Activated CD8-positive, alpha-beta memory T cell treated with anti-CD3 and anti-CD28 coated beads, Interleukin-2, amount 10 ng/mL, durations not matched to agents 7 days and 5 days (primary cell): ENCODE measurements around the gene MED6. TPM values are rescaled to one million over a fixed set of nuclear protein-coding genes. Genes with fewer than 3 reads are reported as not detected.

ENCODE experiments used
- ATAC-seq: fragments of 150-1000 bp; cut with Tn5 transposase; one replicate; pipeline ENCODE4 v1.10.0; 2021; ENCODE audit warnings: moderate library complexity
- CTCF ChIA-PET: fragments of 350-600 bp; sonication (Branson Sonifier 250); formaldehyde crosslinking; loops from one replicate; lab custom pipeline; 2021; ENCODE audit warnings: antibody characterized with exemption; lab: Charles Lee
- DNase-seq: peaks from one replicate; pipeline ENCODE4 v3.0.0-alpha.2; 2020
- H3K27ac Mint-ChIP-seq: one replicate; pipeline ENCODE4 v1.8.0; 2021; ENCODE audit warnings: mild to moderate bottlenecking, mixed read lengths
- H3K27me3 Mint-ChIP-seq: one replicate; pipeline ENCODE4 v1.8.0; 2021; ENCODE audit warnings: mixed read lengths
- H3K36me3 Mint-ChIP-seq: one replicate; pipeline ENCODE4 v1.8.0; 2021; ENCODE audit warnings: mild to moderate bottlenecking, mixed read lengths
- H3K4me1 Mint-ChIP-seq: one replicate; pipeline ENCODE4 v1.8.0; 2021; ENCODE audit warnings: mixed read lengths
- H3K4me3 Mint-ChIP-seq: one replicate; pipeline ENCODE4 v1.8.0; 2021; ENCODE audit warnings: mild to moderate bottlenecking, moderate library complexity, mixed read lengths
- H3K9me3 Mint-ChIP-seq: one replicate; pipeline ENCODE4 v1.8.0; 2022; ENCODE audit warnings: low read depth, mixed read lengths
- total RNA-seq, 2 experiments: library from RNA; stranded (reverse); gene quantifications; one replicate each; pipeline ENCODE4 v1.2.3, GENCODE V29; 2021

MED6 gene
- total RNA-seq, 2 experiments from 2014 or later, result 42.7 to 51.8 TPM

GRCh38 chr14:70631948-70632347, 31.5 kb upstream of the MED6 start:
- ATAC-seq, result no peak
- H3K4me1 Mint-ChIP-seq, result no peaks in the 10 kb centered on the region
- H3K9me3 Mint-ChIP-seq, result peaks cover 5% of the 10 kb centered on the region
- CTCF ChIA-PET, result interaction anchor here (1.0 kb wide), 1 partner anchor 185 kb away, joined by 3 read pairs; no protein-coding TSS in a partner anchor
- H3K4me3 Mint-ChIP-seq, result no peak overlapping the region
- no peaks in the 10 kb centered on the region for H3K27me3 Mint-ChIP-seq
- peaks cover 6% of the 10 kb centered on the region for H3K36me3 Mint-ChIP-seq
- DNase-seq, result no peak
- H3K27ac Mint-ChIP-seq, result no peak overlapping the region

GRCh38 chr14:70624972-70625371, 24.5 kb upstream of the MED6 start:
- H3K4me1 Mint-ChIP-seq, result no peaks in the 10 kb centered on the region
- CTCF ChIA-PET, result interaction anchor here (7.9 kb wide), 1 partner anchor 90 kb away, joined by 44 read pairs; no protein-coding TSS in a partner anchor
- H3K9me3 Mint-ChIP-seq, result peaks cover 8% of the 10 kb centered on the region
- H3K27me3 Mint-ChIP-seq, result peaks cover 3% of the 10 kb centered on the region
- no peak overlapping the region for H3K4me3 Mint-ChIP-seq
- H3K36me3 Mint-ChIP-seq, result peaks cover 8% of the 10 kb centered on the region
- H3K27ac Mint-ChIP-seq, result no peak overlapping the region
- no peak for ATAC-seq
- DNase-seq, result no peak

- peaks cover 6% of the 10 kb centered on the region for H3K9me3 Mint-ChIP-seq
- CTCF ChIA-PET, result interaction anchor here (0.9 to 7.9 kb wide), 8 partner anchors 17 to 195 kb away, joined by 3 to 44 read pairs (median 5); partner anchors contain the start of gene TTC9
- no peaks in the 10 kb centered on the region for H3K4me1 Mint-ChIP-seq
- DNase-seq (peak; percentile 62), ATAC-seq (peak; percentile 84)
- H3K27me3 Mint-ChIP-seq, result peaks cover 8% of the 10 kb centered on the region
- no peak overlapping the region for H3K27ac Mint-ChIP-seq
- no peak overlapping the region for H3K4me3 Mint-ChIP-seq
- H3K36me3 Mint-ChIP-seq, result peaks cover 6% of the 10 kb centered on the region
Observed at GRCh38 chr14:70622111-70622712, 21.8 kb upstream of the MED6 start.

GRCh38 chr14:70619708-70620107, 19.3 kb upstream of the MED6 start:
- H3K9me3 Mint-ChIP-seq, result no peaks in the 10 kb centered on the region
- peaks cover 8% of the 10 kb centered on the region for H3K27me3 Mint-ChIP-seq
- no peaks in the 10 kb centered on the region for H3K36me3 Mint-ChIP-seq
- no peak overlapping the region for H3K27ac Mint-ChIP-seq
- ATAC-seq (no peak), DNase-seq (no peak)
- CTCF ChIA-PET, result interaction anchor here (3.0 to 7.9 kb wide), 2 partner anchors 95 to 198 kb away, joined by 11 to 44 read pairs; no protein-coding TSS in a partner anchor
- no peak overlapping the region for H3K4me3 Mint-ChIP-seq
- H3K4me1 Mint-ChIP-seq, result no peaks in the 10 kb centered on the region

- CTCF ChIA-PET, result interaction anchor here (1.3 kb wide), 1 partner anchor 200 kb away, joined by 3 read pairs; no protein-coding TSS in a partner anchor
- ATAC-seq (no peak), DNase-seq (no peak)
- Mint-ChIP-seq H3K4me3 (no peak overlapping the region), H3K27me3 (peaks cover 8% of the 10 kb centered on the region), H3K36me3 (no peaks in the 10 kb centered on the region), H3K9me3 (no peaks in the 10 kb centered on the region), H3K27ac (no peak overlapping the region), H3K4me1 (no peaks in the 10 kb centered on the region)
Observed at GRCh38 chr14:70618314-70618713, 17.9 kb upstream of the MED6 start.

- DNase-seq, result no peak
- no peak overlapping the region for H3K27ac Mint-ChIP-seq
- CTCF ChIA-PET, result interaction anchor here (1.0 to 1.1 kb wide), 2 partner anchors 25 to 60 kb away, joined by 3 read pairs; partner anchors contain the start of gene TTC9
- H3K36me3 Mint-ChIP-seq, result no peaks in the 10 kb centered on the region
- no peaks in the 10 kb centered on the region for H3K9me3 Mint-ChIP-seq
- H3K4me1 Mint-ChIP-seq, result no peaks in the 10 kb centered on the region
- ATAC-seq, result no peak
- peaks cover 5% of the 10 kb centered on the region for H3K27me3 Mint-ChIP-seq
- H3K4me3 Mint-ChIP-seq, result no peak overlapping the region
Observed at GRCh38 chr14:70616646-70617045, 16.2 kb upstream of the MED6 start.

- no peaks in the 10 kb centered on the region for H3K36me3 Mint-ChIP-seq
- H3K27me3 Mint-ChIP-seq, result peaks cover 14% of the 10 kb centered on the region
- no peak for ATAC-seq
- no peak overlapping the region for H3K27ac Mint-ChIP-seq
- CTCF ChIA-PET, result interaction anchor here (0.9 kb wide), 1 partner anchor 10 kb away, joined by 3 read pairs; no protein-coding TSS in a partner anchor
- no peaks in the 10 kb centered on the region for H3K4me1 Mint-ChIP-seq
- no peak overlapping the region for H3K4me3 Mint-ChIP-seq
- no peaks in the 10 kb centered on the region for H3K9me3 Mint-ChIP-seq
- DNase-seq, result no peak
Observed at GRCh38 chr14:70611216-70611615, 10.8 kb upstream of the MED6 start.

- no peak for ATAC-seq
- Mint-ChIP-seq H3K36me3 (peaks cover 3% of the 10 kb centered on the region), H3K27ac (no peak overlapping the region), H3K4me3 (no peak overlapping the region), H3K9me3 (no peaks in the 10 kb centered on the region), H3K4me1 (peaks cover 33% of the 10 kb centered on the region), H3K27me3 (peaks cover 28% of the 10 kb centered on the region)
- CTCF ChIA-PET, result interaction anchor here (0.6 to 2.3 kb wide), 4 partner anchors 10 to 377 kb away, joined by 3 to 9 read pairs (median 4); no protein-coding TSS in a partner anchor
- no peak for DNase-seq
Observed at GRCh38 chr14:70602254-70602653, 1.8 kb upstream of the MED6 start.

GRCh38 chr14:70601162-70601561, 707 bp upstream of the MED6 start:
- peak overlapping the region; percentile 95 for H3K4me3 Mint-ChIP-seq
- H3K27ac Mint-ChIP-seq, result peak overlapping the region; percentile 83
- no peak for ATAC-seq
- peaks cover 5% of the 10 kb centered on the region for H3K36me3 Mint-ChIP-seq
- no peaks in the 10 kb centered on the region for H3K9me3 Mint-ChIP-seq
- no peak for DNase-seq
- H3K4me1 Mint-ChIP-seq, result peaks cover 33% of the 10 kb centered on the region
- H3K27me3 Mint-ChIP-seq, result peaks cover 21% of the 10 kb centered on the region
- CTCF ChIA-PET, result interaction anchor here (0.9 to 2.3 kb wide), 4 partner anchors 52 to 306 kb away, joined by 3 to 9 read pairs (median 4); partner anchors contain the start of gene PCNX1

GRCh38 chr14:70599345-70599744, 1.1 kb downstream of the MED6 start:
- peak overlapping the region; percentile 67 for H3K27ac Mint-ChIP-seq
- no peaks in the 10 kb centered on the region for H3K9me3 Mint-ChIP-seq
- ATAC-seq (peak; percentile 17), DNase-seq (no peak)
- CTCF ChIA-PET, result interaction anchor here (1.1 to 1.4 kb wide), 2 partner anchors 10 to 218 kb away, joined by 3 to 4 read pairs; no protein-coding TSS in a partner anchor
- peaks cover 13% of the 10 kb centered on the region for H3K27me3 Mint-ChIP-seq
- H3K36me3 Mint-ChIP-seq, result peaks cover 15% of the 10 kb centered on the region
- H3K4me1 Mint-ChIP-seq, result peaks cover 33% of the 10 kb centered on the region
- peak overlapping the region; percentile 95 for H3K4me3 Mint-ChIP-seq

GRCh38 chr14:70597731-70598130, 2.7 kb downstream of the MED6 start:
- H3K27me3 Mint-ChIP-seq, result peaks cover 5% of the 10 kb centered on the region
- ATAC-seq (no peak), DNase-seq (no peak)
- no peak overlapping the region for H3K27ac Mint-ChIP-seq
- no peaks in the 10 kb centered on the region for H3K9me3 Mint-ChIP-seq
- H3K4me1 Mint-ChIP-seq, result peaks cover 33% of the 10 kb centered on the region
- CTCF ChIA-PET, result no interaction called here
- H3K4me3 Mint-ChIP-seq, result no peak overlapping the region
- H3K36me3 Mint-ChIP-seq, result peaks cover 19% of the 10 kb centered on the region

GRCh38 chr14:70595443-70596185, 4.8 kb downstream of the MED6 start:
- H3K4me1 Mint-ChIP-seq, result peaks cover 29% of the 10 kb centered on the region
- no peaks in the 10 kb centered on the region for H3K27me3 Mint-ChIP-seq
- H3K9me3 Mint-ChIP-seq, result no peaks in the 10 kb centered on the region
- ATAC-seq (no peak), DNase-seq (no peak)
- CTCF ChIA-PET, result no interaction called here
- H3K4me3 Mint-ChIP-seq, result no peak overlapping the region
- no peak overlapping the region for H3K27ac Mint-ChIP-seq
- peaks cover 29% of the 10 kb centered on the region for H3K36me3 Mint-ChIP-seq

GRCh38 chr14:70594461-70594860, 6.0 kb downstream of the MED6 start:
- Mint-ChIP-seq H3K4me3 (no peak overlapping the region), H3K36me3 (peaks cover 36% of the 10 kb centered on the region), H3K27me3 (no peaks in the 10 kb centered on the region), H3K27ac (no peak overlapping the region), H3K4me1 (peaks cover 19% of the 10 kb centered on the region), H3K9me3 (no peaks in the 10 kb centered on the region)
- DNase-seq (no peak), ATAC-seq (no peak)
- CTCF ChIA-PET, result no interaction called here
